Measurements from ENCODE around the gene SERINC5.
A peak's percentile ranks its signal among the peaks of the same experiment; 100 is the strongest.

Gene SERINC5

DNA sequence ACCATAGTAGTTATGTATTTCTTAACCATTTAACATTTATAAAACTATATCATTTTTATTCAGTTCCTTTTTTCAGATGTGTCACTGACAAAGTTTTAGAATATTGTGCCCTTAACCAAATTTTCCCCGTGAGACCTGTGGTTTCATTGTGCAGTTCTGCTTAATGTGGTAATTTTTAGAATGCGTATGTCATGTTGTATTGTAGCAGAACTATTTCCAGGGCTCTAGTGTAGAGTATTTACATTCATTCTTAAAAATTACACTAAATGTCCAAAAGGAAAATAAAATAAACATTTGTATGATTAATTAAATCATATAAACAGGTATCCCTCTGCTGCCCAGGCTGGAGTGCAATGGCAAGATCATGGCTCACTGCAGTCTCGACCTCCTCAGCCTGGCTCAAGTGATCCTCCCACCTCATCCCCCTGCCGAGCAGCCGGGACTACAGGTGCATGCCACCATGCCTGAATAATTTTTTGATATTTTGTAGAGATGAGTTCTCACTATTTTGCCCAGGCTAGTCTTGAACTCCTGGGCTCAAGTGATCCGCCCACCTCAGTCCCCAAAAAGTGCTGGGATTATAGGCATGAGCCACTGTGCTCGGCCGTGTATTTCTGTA lies 15.4 kb downstream of the SERINC5 start:
- TF ChIP-seq ZC3H10 (CRISPR knock-in tag; IDR thresholded peaks at IDR 0.05): no peak
- no peak for TF ChIP-seq BACH2 (CRISPR knock-in tag; IDR thresholded peaks at IDR 0.05; ENCODE audit: borderline replicate concordance)
- TF ChIP-seq CSDC2 (CRISPR knock-in tag; IDR thresholded peaks at IDR 0.05): no peak
- TF ChIP-seq PPARA (CRISPR knock-in tag; IDR thresholded peaks at IDR 0.05; ENCODE audit: borderline replicate concordance): no peak
- TF ChIP-seq TOX (CRISPR knock-in tag; IDR thresholded peaks at IDR 0.05; ENCODE audit: borderline replicate concordance): no peak
- no peak for TF ChIP-seq ISL1 (CRISPR knock-in tag; IDR thresholded peaks at IDR 0.05)
- no peak for ATAC-seq

DNA sequence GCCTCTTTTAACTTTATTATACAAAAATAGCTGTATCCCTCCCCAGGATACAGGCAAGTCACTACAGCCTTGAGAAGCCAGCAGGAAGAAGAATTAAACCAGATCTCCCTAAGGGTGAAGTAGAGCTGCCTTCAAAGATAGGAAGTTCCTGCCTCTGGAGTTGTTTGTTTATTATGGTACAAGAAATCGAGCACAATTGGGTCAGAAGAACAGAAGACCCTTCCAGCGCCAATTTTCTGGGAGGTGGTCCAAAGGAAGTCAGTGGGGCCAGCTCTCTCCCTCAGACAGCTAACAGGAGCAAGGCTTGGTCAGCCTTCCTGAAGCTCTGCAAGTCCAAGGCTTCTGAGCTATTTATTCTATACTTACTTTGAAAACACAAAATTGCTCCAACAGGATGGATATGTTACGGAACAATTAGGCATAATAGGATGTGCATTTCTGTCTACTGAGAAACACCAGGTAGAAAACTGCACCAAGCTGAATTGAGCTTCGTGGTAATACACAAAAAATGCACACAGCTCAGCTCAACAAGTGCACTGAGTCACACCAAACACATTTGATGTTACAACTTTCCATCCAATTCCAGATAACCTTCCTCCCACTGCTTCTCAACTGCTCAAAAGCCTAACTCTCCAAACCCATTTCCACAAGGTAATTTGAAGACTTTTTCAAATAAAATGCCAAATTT lies 16.0 kb downstream of the SERINC5 start:
- TF ChIP-seq ARNTL (CRISPR knock-in tag; IDR thresholded peaks at IDR 0.05; ENCODE audit: borderline replicate concordance, low read depth): no peak
- TF ChIP-seq PPARA (CRISPR knock-in tag; IDR thresholded peaks at IDR 0.05; ENCODE audit: borderline replicate concordance): no peak
- TF ChIP-seq ESRRG (CRISPR knock-in tag; IDR thresholded peaks at IDR 0.05): no peak
- TF ChIP-seq BACH2 (CRISPR knock-in tag; IDR thresholded peaks at IDR 0.05; ENCODE audit: borderline replicate concordance): no peak
- TF ChIP-seq RARB (CRISPR knock-in tag; IDR thresholded peaks at IDR 0.05): no peak
- no peak for TF ChIP-seq ZNF8 (CRISPR knock-in tag; IDR thresholded peaks at IDR 0.05)
- TF ChIP-seq, protein P1, sequence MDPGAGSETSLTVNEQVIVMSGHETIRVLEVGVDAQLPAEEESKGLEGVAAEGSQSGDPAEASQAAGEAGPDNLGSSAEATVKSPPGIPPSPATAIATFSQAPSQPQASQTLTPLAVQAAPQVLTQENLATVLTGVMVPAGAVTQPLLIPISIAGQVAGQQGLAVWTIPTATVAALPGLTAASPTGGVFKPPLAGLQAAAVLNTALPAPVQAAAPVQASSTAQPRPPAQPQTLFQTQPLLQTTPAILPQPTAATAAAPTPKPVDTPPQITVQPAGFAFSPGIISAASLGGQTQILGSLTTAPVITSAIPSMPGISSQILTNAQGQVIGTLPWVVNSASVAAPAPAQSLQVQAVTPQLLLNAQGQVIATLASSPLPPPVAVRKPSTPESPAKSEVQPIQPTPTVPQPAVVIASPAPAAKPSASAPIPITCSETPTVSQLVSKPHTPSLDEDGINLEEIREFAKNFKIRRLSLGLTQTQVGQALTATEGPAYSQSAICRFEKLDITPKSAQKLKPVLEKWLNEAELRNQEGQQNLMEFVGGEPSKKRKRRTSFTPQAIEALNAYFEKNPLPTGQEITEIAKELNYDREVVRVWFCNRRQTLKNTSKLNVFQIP (CRISPR knock-in tag; IDR thresholded peaks at IDR 0.05; ENCODE audit: borderline replicate concordance, low read depth): no peak
- TF ChIP-seq, protein P2, sequence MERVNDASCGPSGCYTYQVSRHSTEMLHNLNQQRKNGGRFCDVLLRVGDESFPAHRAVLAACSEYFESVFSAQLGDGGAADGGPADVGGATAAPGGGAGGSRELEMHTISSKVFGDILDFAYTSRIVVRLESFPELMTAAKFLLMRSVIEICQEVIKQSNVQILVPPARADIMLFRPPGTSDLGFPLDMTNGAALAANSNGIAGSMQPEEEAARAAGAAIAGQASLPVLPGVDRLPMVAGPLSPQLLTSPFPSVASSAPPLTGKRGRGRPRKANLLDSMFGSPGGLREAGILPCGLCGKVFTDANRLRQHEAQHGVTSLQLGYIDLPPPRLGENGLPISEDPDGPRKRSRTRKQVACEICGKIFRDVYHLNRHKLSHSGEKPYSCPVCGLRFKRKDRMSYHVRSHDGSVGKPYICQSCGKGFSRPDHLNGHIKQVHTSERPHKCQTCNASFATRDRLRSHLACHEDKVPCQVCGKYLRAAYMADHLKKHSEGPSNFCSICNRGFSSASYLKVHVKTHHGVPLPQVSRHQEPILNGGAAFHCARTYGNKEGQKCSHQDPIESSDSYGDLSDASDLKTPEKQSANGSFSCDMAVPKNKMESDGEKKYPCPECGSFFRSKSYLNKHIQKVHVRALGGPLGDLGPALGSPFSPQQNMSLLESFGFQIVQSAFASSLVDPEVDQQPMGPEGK (CRISPR knock-in tag; IDR thresholded peaks at IDR 0.05; ENCODE audit: borderline replicate concordance): no peak
- TF ChIP-seq ZFP3 (CRISPR knock-in tag; IDR thresholded peaks at IDR 0.05): no peak
- no peak for TF ChIP-seq SNAI2 (CRISPR knock-in tag; IDR thresholded peaks at IDR 0.05)
- TF ChIP-seq ZC3H10 (CRISPR knock-in tag; IDR thresholded peaks at IDR 0.05): no peak
- TF ChIP-seq GLIS3 (CRISPR knock-in tag; IDR thresholded peaks at IDR 0.05): no peak
- TF ChIP-seq CSDC2 (CRISPR knock-in tag; IDR thresholded peaks at IDR 0.05): no peak
- TF ChIP-seq TCF4 (CRISPR knock-in tag; IDR thresholded peaks at IDR 0.05; ENCODE audit: borderline replicate concordance): no peak
- TF ChIP-seq, protein P3, sequence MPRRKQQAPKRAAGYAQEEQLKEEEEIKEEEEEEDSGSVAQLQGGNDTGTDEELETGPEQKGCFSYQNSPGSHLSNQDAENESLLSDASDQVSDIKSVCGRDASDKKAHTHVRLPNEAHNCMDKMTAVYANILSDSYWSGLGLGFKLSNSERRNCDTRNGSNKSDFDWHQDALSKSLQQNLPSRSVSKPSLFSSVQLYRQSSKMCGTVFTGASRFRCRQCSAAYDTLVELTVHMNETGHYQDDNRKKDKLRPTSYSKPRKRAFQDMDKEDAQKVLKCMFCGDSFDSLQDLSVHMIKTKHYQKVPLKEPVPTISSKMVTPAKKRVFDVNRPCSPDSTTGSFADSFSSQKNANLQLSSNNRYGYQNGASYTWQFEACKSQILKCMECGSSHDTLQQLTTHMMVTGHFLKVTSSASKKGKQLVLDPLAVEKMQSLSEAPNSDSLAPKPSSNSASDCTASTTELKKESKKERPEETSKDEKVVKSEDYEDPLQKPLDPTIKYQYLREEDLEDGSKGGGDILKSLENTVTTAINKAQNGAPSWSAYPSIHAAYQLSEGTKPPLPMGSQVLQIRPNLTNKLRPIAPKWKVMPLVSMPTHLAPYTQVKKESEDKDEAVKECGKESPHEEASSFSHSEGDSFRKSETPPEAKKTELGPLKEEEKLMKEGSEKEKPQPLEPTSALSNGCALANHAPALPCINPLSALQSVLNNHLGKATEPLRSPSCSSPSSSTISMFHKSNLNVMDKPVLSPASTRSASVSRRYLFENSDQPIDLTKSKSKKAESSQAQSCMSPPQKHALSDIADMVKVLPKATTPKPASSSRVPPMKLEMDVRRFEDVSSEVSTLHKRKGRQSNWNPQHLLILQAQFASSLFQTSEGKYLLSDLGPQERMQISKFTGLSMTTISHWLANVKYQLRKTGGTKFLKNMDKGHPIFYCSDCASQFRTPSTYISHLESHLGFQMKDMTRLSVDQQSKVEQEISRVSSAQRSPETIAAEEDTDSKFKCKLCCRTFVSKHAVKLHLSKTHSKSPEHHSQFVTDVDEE (CRISPR knock-in tag; IDR thresholded peaks at IDR 0.05): no peak
- no peak for TF ChIP-seq ZFP30 (CRISPR knock-in tag; IDR thresholded peaks at IDR 0.05)
- no peak for ATAC-seq

DNA sequence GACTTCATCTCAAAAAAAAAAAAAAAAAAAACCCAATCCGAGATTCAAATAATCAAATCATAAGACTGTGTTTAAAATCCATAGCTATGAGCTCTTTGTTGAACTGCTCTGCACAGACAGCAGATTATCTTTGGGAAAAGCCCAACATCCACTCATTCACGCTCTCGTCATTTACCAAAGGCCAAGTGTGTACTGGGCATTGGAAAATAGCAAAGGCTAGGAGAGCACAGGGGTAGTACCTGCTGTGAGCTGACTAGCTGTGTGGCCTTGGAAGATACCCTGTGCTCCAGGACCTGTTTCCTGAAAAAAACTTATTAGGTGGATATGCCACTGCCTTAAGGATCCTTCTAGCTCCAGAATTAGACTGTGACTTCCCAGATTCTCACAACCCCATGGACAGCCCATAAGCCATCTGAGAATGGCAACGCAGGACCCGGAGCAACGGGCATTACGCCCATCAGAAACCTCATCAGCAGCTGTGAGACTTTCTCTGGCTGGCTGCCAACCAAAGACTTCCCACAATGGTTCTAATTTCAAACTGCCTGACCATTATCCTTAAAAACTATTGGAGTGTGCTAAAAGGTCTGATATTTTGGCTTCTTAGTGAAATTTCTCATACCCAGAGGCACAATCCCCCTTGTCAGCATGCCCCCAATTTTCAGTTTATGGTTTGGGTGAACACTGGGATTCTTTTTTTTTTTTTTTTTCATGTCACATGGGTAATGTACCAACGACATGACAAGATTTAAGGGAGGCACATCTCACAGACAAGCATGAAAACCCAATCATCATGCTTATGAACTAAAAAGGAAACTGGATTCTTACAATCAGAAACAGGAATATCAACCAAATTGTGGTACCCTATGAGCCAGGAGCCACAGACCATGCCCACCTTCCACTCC lies 16.8 kb downstream of the SERINC5 start:
- TF ChIP-seq, protein P3 (CRISPR knock-in tag; IDR thresholded peaks at IDR 0.05): no peak
- TF ChIP-seq ZNF565 (CRISPR knock-in tag; conservative IDR thresholded peaks at IDR 0.05; ENCODE audit: low read depth) (no peak), ZNF70 (CRISPR knock-in tag; IDR thresholded peaks at IDR 0.05) (no peak), TOX (CRISPR knock-in tag; IDR thresholded peaks at IDR 0.05; ENCODE audit: borderline replicate concordance) (no peak), GLIS3 (CRISPR knock-in tag; IDR thresholded peaks at IDR 0.05) (no peak)
- TF ChIP-seq, protein P1 (CRISPR knock-in tag; IDR thresholded peaks at IDR 0.05; ENCODE audit: borderline replicate concordance, low read depth): no peak
- peak; percentile 78 for ATAC-seq

Measured in SK-N-SH treated with all-trans-retinoic acid at 6 μM for 48 hours (cell line).